HUES6 (cell line): ENCODE results near the gene DNAJA3.

Source experiments
- H3K27ac ChIP-seq: 2 replicates; pipeline ENCODE4 v1.7.0; 2013; ENCODE audit warnings: low read depth, mild to moderate bottlenecking, low read length, inconsistent platforms
- H3K27me3 ChIP-seq: 2 replicates; pipeline ENCODE4 v1.6.1; 2013; ENCODE audit warnings: low read length; ENCODE audit not compliant: control insufficient read depth, insufficient read depth
- H3K36me3 ChIP-seq: 2 replicates; pipeline ENCODE4 v1.6.1; 2013; ENCODE audit warnings: low read length; ENCODE audit not compliant: control insufficient read depth, insufficient read depth
- H3K4me1 ChIP-seq: 2 replicates; pipeline ENCODE4 v1.6.1; 2013; ENCODE audit warnings: low read length; ENCODE audit not compliant: control insufficient read depth, insufficient read depth
- H3K4me3 ChIP-seq: 2 replicates; pipeline ENCODE4 v1.5.1; 2013; ENCODE audit warnings: low read depth, low read length
- H3K9ac ChIP-seq: one replicate; pipeline ENCODE4 v1.6.1; 2013; ENCODE audit warnings: mild to moderate bottlenecking, low read length
- H3K9me3 ChIP-seq: 2 replicates; pipeline ENCODE4 v1.6.1; 2013; ENCODE audit warnings: low read depth, low read length; ENCODE audit not compliant: control insufficient read depth, insufficient read depth

The DNAJA3 gene

GRCh38 chr16:4399001-4399730, 26.5 kb upstream of the DNAJA3 start:
- Histone ChIP-seq H3K27ac (no peak overlapping the region), H3K36me3 (peaks cover 12% of the 10 kb centered on the region; the same call in 1 of the 2 replicates), H3K4me3 (no peak overlapping the region), H3K9me3 (no peaks in the 10 kb centered on the region), H3K27me3 (no peaks in the 10 kb centered on the region), H3K9ac (no peak overlapping the region), H3K4me1 (peaks cover 4% of the 10 kb centered on the region; the same call in 1 of the 2 replicates)

GRCh38 chr16:4401094-4401501, 24.6 kb upstream of the DNAJA3 start:
- no peak overlapping the region for H3K9ac ChIP-seq
- H3K9me3 ChIP-seq, result no peaks in the 10 kb centered on the region
- H3K27ac ChIP-seq, result no peak overlapping the region
- H3K4me1 ChIP-seq, result peaks cover 7% of the 10 kb centered on the region
- peaks cover 8% of the 10 kb centered on the region; the same call in 1 of the 2 replicates for H3K36me3 ChIP-seq
- H3K27me3 ChIP-seq, result no peaks in the 10 kb centered on the region
- H3K4me3 ChIP-seq, result no peak overlapping the region

- Histone ChIP-seq H3K4me1 (peaks cover 7% of the 10 kb centered on the region), H3K9ac (no peak overlapping the region), H3K27ac (no peak overlapping the region), H3K4me3 (no peak overlapping the region), H3K27me3 (no peaks in the 10 kb centered on the region), H3K36me3 (peaks cover 8% of the 10 kb centered on the region; the same call in 1 of the 2 replicates), H3K9me3 (no peaks in the 10 kb centered on the region)
Observed at GRCh38 chr16:4401510-4401909, 24.2 kb upstream of the DNAJA3 start.

GRCh38 chr16:4402439-4403132, 23.1 kb upstream of the DNAJA3 start:
- Histone ChIP-seq H3K9me3 (no peaks in the 10 kb centered on the region), H3K27ac (no peak overlapping the region), H3K9ac (no peak overlapping the region), H3K27me3 (no peaks in the 10 kb centered on the region), H3K4me3 (peak overlapping the region; percentile 36), H3K36me3 (peaks cover 12% of the 10 kb centered on the region), H3K4me1 (peaks cover 7% of the 10 kb centered on the region)

- H3K9me3 ChIP-seq, result no peaks in the 10 kb centered on the region
- no peaks in the 10 kb centered on the region for H3K27me3 ChIP-seq
- peaks cover 7% of the 10 kb centered on the region for H3K4me1 ChIP-seq
- no peak overlapping the region for H3K4me3 ChIP-seq
- no peak overlapping the region for H3K9ac ChIP-seq
- peaks cover 19% of the 10 kb centered on the region for H3K36me3 ChIP-seq
- no peak overlapping the region for H3K27ac ChIP-seq
Observed at GRCh38 chr16:4403133-4403949, 22.3 kb upstream of the DNAJA3 start.

GRCh38 chr16:4404247-4404966, 21.3 kb upstream of the DNAJA3 start:
- Histone ChIP-seq H3K4me1 (peaks cover 7% of the 10 kb centered on the region), H3K9ac (no peak overlapping the region), H3K36me3 (peaks cover 19% of the 10 kb centered on the region), H3K4me3 (no peak overlapping the region), H3K27ac (no peak overlapping the region), H3K9me3 (no peaks in the 10 kb centered on the region), H3K27me3 (no peaks in the 10 kb centered on the region)

GRCh38 chr16:4404967-4405696, 20.5 kb upstream of the DNAJA3 start:
- Histone ChIP-seq H3K9me3 (no peaks in the 10 kb centered on the region), H3K4me1 (peaks cover 7% of the 10 kb centered on the region), H3K36me3 (peaks cover 19% of the 10 kb centered on the region), H3K9ac (no peak overlapping the region), H3K4me3 (no peak overlapping the region), H3K27me3 (no peaks in the 10 kb centered on the region), H3K27ac (no peak overlapping the region)

GRCh38 chr16:4407543-4408322, 17.9 kb upstream of the DNAJA3 start:
- H3K4me3 ChIP-seq, result no peak overlapping the region
- no peak overlapping the region for H3K27ac ChIP-seq
- H3K36me3 ChIP-seq, result peaks cover 25% of the 10 kb centered on the region
- H3K9ac ChIP-seq, result no peak overlapping the region
- no peaks in the 10 kb centered on the region for H3K27me3 ChIP-seq
- H3K4me1 ChIP-seq, result peaks cover 3% of the 10 kb centered on the region
- H3K9me3 ChIP-seq, result no peaks in the 10 kb centered on the region

GRCh38 chr16:4408323-4408690, 17.4 kb upstream of the DNAJA3 start:
- Histone ChIP-seq H3K36me3 (peaks cover 30% of the 10 kb centered on the region), H3K27ac (no peak overlapping the region), H3K9ac (no peak overlapping the region), H3K9me3 (no peaks in the 10 kb centered on the region), H3K4me1 (peaks cover 3% of the 10 kb centered on the region), H3K4me3 (no peak overlapping the region), H3K27me3 (no peaks in the 10 kb centered on the region)
